NCI-H146 treated with DMSO at 0.1 percent for 48 hours (cell line): ENCODE measurements around the gene OSTN.
"Not testable (repeated sequence)": the region's sequence is repeated elsewhere in the genome, so short reads cannot be mapped to it uniquely, and the experiment has no call there.

Experiments used
- DNase-seq: peaks from one replicate; lab custom pipeline; 2025; ENCODE audit not compliant: unreplicated experiment; lab: John Stamatoyannopoulos, UW

The OSTN gene, protein sequence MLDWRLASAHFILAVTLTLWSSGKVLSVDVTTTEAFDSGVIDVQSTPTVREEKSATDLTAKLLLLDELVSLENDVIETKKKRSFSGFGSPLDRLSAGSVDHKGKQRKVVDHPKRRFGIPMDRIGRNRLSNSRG

DNA sequence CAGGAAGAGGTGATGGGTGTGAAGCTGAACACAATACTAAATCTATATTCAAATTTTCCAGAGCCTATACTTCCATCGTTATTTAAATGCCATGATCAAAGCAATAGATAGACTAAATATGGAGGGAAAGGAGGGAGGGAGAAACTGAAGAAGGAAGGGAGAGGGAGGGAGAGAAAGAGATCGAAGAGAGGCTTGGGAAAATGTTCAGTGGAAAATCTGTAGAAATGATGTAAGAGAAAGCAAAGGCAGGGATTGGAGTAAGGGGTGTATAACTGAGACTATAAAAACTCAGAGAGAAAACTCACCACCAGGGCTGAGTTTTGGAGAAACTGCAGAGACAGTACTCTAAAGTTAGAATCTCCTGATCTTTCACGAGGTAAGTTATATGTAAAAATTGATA lies at the start of gene OSTN:
Gene OSTN, plus strand, starts transcription at position 310 of the 400 bp plus-strand sequence. CDS start 13,292 bp downstream, outside the sequence.
- DNase-seq = no peak

GRCh38 chr3:191151653-191152052 lies 47.4 kb upstream of the OSTN start:
- no peak for DNase-seq

DNA sequence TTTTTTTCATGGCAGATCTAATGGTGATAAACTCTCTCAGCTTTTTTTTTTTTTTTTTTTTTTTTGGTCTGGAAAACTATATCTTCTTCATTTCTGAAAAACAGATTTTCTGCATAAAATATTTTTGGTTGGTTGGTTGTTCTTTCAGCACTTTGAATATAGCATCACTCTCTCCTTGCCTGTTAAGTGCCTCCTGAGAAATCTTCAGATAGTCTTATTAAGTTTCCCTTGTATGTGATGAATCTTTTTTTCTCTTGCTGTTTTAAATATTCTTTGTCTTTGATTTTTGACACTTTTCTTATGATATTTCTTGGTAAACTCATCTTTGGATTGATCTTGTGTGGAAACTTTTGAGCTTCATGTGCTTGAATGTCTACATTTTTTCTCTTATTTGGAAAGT lies 44.2 kb upstream of the OSTN start:
- DNase-seq = no peak

DNA sequence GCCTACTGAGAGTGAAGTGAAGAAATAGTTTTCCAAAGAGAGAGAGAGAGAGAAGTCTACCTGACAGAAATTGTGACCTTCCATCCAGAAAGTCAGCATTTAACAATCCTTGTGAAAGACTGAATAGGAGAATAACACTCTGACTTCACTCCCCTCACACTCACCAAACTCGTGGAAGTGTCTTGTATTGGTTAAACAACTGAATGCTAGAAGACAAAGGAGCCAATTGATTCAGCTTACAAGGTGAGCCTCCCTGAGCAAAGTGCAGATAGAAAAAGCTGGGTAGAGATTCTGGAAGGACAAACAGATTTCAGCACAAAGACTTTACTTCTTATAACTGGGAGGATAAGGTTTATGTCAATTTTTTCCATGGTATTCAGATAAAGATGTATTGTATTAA lies 40.8 kb upstream of the OSTN start:
- DNase-seq = no peak

DNA sequence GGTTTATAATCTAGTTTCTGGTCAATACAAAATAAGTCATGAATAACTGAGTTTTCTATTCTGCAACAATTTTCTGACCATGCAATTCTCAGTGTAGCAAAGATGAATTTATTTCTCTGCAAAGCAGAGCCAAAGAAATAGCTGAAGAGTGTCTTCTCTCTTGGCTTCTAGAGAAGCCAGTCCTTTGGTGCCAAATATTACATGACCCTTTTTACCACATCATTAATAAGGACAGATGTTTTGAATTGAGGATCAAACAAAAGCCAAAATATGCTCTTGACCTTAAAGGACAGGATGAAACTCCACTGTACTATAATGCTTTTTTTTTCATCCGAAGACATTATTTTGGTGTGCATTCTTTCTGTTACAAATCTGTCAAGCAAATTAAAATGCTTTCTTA lies 40.2 kb upstream of the OSTN start:
- no peak for DNase-seq

DNA sequence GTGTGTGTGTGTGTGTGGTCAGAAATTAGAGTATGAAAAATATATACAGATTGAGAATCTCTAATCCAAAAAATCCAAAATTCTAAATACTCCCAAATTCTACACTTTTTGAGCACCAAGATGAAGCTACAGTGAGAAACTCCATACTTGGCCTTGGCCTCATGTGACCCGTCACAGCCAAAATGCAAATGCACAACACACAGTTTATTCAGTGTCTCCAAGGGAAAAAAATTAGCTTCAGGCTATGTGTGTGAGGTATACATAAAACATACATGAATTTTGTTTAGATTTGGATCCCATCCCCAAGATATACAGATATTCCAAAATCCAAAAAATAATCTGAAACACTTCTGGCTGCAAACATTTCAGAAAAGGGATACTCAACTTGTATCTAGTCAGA lies 33.2 kb upstream of the OSTN start:
- DNase-seq = no peak

- DNase-seq = no peak
Measured at GRCh38 chr3:191166368-191166767, 32.7 kb upstream of the OSTN start.

- DNase-seq = no peak
Measured at GRCh38 chr3:191169566-191169965, 29.5 kb upstream of the OSTN start.

DNA sequence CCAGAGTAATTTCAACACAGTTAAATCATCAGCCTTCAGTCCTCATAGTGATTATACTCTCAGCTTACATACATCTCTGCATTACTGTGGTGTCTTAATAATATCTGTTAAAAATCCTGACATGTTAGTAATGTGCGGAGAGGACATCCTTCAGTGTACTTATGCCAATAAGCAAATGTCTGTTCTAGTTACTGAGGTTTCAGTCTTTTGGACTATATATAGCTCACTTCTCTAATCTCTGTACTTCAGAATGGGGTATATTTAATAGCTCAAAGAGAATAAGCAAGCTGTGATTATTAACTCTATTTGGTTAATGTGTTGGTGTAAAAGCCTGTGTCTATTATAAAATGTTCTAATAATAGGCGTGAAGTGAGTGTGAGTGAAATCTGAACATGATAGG lies 28.9 kb upstream of the OSTN start:
- DNase-seq = no peak

DNA sequence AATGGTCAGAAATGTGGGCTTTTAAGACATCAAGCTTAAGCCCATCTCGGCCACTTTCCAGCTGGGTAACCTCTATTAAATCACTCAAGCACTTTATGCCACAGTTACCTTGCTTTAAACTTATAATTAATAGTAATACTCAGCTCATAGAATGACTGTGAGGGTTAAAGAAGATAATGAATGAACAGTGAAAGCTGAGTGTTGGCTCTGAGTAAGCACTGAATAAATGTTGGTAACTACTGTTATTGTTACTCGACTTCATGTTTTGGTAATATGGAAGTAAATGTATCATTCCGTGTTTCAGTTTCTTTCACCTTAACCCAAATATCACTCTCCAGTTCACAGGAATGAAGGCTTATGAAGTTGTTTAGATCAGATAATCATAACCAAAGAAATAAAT lies 23.9 kb upstream of the OSTN start:
- DNase-seq = no peak

GRCh38 chr3:191176038-191176785 lies 22.8 kb upstream of the OSTN start:
- DNase-seq = no peak

DNA sequence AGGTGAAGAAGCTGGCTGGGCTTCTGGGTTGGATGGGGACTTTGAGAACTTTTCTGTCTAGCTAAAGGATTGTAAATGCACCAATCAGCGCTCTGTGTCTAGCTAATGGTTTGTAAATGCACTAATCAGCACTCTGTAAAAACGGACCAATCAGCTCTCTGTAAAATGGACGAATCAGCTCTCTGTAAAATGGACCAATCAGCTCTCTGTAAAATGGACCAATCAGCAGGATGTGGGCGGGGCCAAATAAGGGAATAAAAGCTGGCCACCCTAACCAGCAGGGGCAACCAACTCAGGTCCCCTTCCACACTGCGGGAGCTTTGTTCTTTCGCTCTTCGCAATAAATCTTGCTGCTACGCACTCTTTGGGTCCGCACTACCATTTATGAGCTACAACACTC lies 13.7 kb upstream of the OSTN start:
- not testable (repeated sequence) for DNase-seq

- DNase-seq = not testable (repeated sequence)
Measured at GRCh38 chr3:191188246-191188645, 10.8 kb upstream of the OSTN start.

DNA sequence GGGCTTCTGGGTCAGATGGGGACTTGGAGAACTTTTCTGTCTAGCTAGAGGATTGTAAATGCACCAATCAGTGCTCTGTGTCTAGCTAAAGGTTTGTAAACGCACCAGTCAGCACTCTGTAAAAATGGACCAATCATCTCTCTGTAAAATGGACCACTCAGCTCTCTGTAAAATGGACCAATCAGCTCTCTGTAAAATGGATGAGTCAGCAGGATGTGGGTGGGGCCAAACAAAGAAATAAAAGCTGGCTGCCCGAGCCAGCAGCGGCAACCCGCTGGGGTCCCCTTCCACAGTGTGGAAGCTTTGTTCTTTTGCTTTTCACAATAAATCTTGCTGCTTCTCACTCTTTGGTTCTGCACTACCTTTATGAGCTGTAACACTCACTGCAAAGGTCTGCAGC lies 6.8 kb upstream of the OSTN start:
- not testable (repeated sequence) for DNase-seq

DNA sequence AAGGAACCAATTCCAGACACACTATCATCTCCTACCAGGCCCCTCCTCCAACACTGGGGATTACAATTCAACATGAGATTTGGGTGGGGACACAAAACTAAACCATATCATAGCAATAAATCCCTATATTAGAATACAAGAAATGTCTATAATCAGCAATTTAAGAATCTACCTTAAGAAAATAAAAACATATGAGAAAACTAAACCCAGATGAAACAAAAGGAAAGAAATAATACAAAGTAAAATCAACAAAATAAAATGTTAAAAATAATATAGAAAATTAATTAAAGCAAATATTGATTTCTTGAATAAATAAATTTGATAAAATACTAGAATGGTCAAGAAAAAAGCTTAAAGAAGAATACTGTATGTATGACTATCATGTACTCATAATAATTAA lies 6.1 kb upstream of the OSTN start:
- no peak for DNase-seq

- no peak for DNase-seq
Measured at GRCh38 chr3:191197761-191198306, 1.2 kb upstream of the OSTN start.

DNA sequence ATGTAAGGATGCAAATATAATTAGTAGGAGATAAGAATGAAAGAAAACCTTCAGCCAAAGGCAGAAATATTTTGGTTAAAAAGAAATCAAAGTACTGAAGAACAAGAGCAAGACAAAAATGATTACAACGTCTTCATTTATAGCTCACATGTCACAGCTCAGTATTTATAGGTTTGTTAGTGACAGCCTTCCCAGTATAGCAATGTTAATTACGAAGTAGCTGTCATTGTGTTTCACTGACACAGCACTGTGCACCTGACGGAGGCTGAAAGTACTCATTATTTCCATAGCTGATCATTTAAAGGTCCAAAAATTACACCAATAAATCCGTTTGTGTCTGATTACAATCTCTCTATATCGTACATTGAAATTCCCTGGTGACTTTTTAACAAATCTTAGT lies 561 bp upstream of the OSTN start:
- DNase-seq = no peak

DNA sequence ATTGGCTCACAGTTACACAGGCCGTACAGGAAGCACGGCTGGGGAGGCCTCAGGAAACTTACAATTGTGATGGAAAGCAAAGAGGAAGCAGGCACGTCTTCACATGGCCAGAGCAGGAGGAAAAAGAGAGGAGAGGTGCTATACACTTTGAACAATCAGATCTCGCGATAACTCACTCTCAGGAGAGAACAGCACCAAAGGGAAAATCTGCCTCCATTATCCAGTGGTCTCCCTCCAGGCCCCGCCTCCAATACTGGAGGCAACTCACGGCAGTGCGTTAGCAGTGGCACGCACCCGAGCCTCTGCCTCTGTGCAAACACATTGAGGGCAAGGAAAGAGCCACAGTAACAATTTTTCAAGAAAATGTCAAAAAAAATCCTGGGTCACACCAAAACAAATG lies 11.0 kb downstream of the OSTN start:
- no peak for DNase-seq

DNA sequence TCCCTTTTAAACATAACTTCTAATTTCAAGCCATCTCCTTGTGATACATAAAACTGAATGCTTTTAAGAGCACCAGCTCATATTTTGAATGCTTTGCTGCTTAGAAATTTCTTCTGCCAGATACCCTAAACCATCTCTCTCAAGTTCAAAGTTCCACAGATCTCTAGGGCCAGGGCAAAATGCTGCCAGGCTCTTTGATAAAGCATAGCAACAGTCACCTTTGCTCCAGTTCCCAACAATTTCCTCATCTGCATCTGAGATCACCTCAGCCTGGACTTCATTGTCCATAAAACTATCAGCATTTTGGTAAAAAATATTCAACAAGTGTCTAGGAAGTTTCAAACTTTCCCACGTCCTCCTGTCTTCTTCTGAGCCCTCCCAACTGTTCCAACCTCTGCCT lies 17.5 kb downstream of the OSTN start:
- DNase-seq = no peak

DNA sequence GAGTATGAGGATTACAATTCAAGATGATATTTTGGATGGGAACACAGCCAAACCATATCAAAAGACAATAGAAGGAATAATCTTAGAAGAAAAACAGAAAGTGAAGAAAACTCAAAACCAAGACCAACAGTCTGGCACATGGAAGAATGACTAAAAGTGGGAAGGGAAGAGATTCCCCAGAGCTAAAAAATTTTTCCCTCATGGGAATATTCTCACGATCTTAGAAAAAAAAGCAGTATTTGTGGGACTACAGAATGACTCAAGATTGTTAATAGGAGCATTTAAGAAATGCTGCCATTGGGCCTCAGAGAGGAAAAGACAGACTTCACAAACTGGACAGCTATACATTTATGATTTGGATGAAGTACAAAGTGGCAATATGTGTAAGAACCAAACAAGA lies 18.3 kb downstream of the OSTN start:
- DNase-seq = no peak

DNA sequence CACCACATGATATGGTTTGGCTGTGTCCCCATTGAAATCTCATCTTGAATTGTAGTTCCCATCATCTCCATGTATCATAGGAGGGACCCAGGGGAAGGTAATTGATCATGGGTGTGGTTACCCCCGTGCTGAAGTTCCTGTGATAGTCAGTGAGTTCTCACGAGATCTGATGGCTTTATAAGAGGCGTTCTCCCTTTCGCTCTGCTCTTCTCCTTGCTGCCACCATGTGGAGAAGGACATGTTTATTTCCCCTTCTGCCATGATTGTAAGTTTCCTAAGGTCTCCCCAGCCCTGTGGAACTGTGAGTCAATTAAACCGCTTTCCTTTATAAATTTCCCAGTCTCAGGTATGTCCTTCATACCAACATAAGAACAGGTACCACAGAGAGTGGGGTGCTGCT lies 21.9 kb downstream of the OSTN start:
- DNase-seq = no peak

- no peak for DNase-seq
Measured at GRCh38 chr3:191221638-191222037, 22.6 kb downstream of the OSTN start.

GRCh38 chr3:191227541-191227940 lies 28.5 kb downstream of the OSTN start:
- DNase-seq = no peak
